Measurements from ENCODE around the gene SESN2.
"Not testable (repeated sequence)": the region's sequence is repeated elsewhere in the genome, so short reads cannot be mapped to it uniquely, and the experiment has no call there.

SESN2 gene

DNA sequence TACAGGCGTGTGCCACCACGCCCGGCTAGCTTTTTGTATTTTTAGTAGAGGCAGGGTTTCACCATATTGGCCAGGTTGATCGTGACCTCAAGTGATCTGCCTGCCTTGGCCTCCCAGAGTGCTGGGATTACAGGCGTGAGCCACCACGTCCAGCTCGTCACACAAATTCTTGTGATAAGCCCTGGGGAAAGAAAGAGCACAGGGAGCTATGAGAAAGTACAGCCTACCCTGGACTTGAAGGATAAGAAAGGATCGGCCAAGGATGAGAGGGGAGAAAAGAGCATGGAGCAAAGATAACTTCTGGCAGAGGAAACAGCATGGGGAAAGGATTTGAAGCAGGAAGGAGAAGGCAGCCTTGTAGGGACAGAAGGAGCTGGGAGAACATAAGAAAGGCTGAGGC is 29.2 kb downstream of the SESN2 start:
- peak; percentile 34 for DNase-seq (ENCODE audit: low read depth)

DNA sequence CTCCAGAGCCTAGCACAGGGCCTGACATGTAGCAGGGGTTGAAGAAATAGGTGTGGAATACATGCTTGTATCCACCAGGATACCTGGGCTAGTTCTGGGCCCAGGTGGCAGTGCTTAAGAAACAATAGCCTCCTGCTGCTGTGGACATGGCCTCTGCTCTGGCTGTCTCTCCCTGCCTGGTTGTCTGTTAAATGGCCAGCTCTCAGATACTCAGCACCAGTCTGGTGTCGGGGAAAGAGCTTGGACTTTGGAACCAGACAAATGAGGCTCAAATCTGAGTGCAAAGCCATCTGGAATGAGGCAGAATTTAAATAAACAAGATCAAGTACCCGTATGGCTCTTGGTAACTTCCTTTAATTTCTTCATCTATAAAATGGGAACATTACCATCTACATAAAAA is 31.5 kb downstream of the SESN2 start:
- DNase-seq (ENCODE audit: low read depth): no peak

GRCh38 chr1:28291711-28292110 is 32.4 kb downstream of the SESN2 start:
- DNase-seq (ENCODE audit: low read depth): no peak

- no peak for DNase-seq (ENCODE audit: low read depth)
Measured at GRCh38 chr1:28295936-28296335, 36.6 kb downstream of the SESN2 start.

- peak; percentile 100 for DNase-seq (ENCODE audit: low read depth)
Measured at GRCh38 chr1:28296401-28297261, 37.3 kb downstream of the SESN2 start.

GRCh38 chr1:28297826-28298225 is 38.5 kb downstream of the SESN2 start:
- no peak for DNase-seq (ENCODE audit: low read depth)

- DNase-seq (ENCODE audit: low read depth): no peak
Measured at GRCh38 chr1:28298438-28298837, 39.1 kb downstream of the SESN2 start.

GRCh38 chr1:28301368-28302174 is 42.3 kb downstream of the SESN2 start:
- DNase-seq (ENCODE audit: low read depth): peak; percentile 70

GRCh38 chr1:28302247-28302646 is 42.9 kb downstream of the SESN2 start:
- DNase-seq (ENCODE audit: low read depth): no peak

- peak; percentile 37 for DNase-seq (ENCODE audit: low read depth)
Measured at GRCh38 chr1:28306301-28306949, 47.1 kb downstream of the SESN2 start.

DNA sequence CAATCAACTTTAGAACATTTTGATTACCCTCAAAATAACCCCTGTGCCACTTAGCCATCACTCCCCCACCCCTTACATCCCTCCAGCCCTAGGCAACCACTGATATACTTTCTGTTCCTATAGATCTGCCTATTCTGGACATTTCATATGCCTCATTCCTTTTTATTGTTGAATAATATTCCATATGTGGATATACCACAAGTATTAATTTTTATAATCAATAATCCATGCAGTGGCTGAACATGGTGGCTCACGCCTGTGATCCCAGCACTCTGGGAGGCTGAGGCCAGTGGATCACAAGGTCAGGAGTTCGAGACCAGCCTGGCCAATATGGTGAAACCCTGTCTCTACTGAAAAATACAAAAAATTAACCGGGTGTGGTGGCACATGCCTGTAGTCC is 49.4 kb downstream of the SESN2 start:
- DNase-seq (ENCODE audit: low read depth): no peak

DNA sequence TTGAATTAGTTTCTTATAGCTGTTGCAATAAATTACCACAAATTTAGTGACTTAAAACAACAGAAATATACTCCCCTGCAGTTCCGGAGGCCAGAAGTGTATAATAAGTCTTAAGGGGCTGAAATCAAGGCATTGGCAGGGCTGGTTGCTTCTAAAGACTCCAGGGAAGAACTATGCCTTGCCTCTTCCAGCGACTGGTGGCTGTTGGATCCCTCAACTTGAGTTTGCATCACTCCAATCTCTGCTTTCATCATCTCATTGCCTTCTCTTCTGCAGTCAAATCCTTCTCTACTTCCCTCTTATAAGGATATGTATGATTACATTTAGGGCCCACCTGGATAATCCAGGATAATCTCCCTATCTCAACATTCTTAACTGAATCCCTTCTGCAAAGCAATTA is 50.4 kb downstream of the SESN2 start:
- DNase-seq (ENCODE audit: low read depth): no peak

GRCh38 chr1:28313702-28314546 is 54.6 kb downstream of the SESN2 start:
- peak; percentile 97 for DNase-seq (ENCODE audit: low read depth)

GRCh38 chr1:28314547-28314941 is 55.2 kb downstream of the SESN2 start:
- peak; percentile 42 for DNase-seq (ENCODE audit: low read depth)

GRCh38 chr1:28317014-28317413 is 57.7 kb downstream of the SESN2 start:
- DNase-seq (ENCODE audit: low read depth): no peak

GRCh38 chr1:28322194-28322593 is 62.9 kb downstream of the SESN2 start:
- no peak for DNase-seq (ENCODE audit: low read depth)

- DNase-seq (ENCODE audit: low read depth): no peak
Measured at GRCh38 chr1:28323720-28324119, 64.4 kb downstream of the SESN2 start.

- no peak for DNase-seq (ENCODE audit: low read depth)
Measured at GRCh38 chr1:28326515-28326914, 67.2 kb downstream of the SESN2 start.

- peak; percentile 34 for DNase-seq (ENCODE audit: low read depth)
Measured at GRCh38 chr1:28326984-28327383, 67.7 kb downstream of the SESN2 start.

DNA sequence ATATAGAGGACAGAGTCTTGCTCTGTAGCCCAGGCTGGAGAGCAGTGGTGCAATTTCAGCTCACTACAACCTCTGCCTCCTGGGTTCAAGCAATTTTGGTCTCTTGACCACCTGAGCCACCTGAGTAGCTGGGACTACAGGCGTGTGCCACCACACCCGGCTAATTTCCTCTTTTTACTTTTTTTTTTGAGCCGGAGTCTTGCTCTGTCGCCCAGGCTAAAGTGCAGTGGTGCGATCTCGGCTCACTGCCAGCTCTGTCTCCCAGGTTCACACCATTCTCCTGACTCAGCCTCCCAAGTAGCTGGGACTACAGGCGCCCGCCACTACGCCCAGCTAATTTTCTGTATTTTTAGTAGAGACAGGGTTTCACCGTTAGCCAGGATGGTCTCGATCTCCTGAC is 68.1 kb downstream of the SESN2 start:
- DNase-seq (ENCODE audit: low read depth): not testable (repeated sequence)

DNA sequence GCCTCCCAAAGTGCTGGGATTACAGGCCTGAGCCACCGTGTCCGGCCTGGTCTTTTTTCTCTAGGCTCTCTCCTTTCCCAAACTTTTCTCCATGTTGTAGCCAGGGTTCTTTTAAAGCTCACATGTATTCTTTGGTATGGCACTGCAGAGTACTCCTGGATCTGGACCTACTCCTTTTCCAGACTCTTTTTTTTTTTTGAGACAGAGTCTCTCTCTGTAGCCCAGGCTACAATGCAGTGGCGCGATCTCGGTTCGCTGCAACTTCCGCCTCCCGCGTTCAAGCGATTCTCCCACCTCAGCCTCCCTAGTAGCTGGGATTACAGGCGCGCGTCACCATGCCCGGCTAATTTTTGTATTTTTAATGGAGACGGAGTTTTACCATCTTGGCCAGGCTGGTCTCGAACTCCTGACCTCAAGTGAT is 68.9 kb downstream of the SESN2 start:
- no peak for DNase-seq (ENCODE audit: low read depth)
